Measurements from ENCODE around the gene RFC4. TPM values are rescaled to one million over a fixed set of nuclear protein-coding genes. Genes with fewer than 3 reads are reported as not detected.

The RFC4 gene
- total and polyA plus RNA-seq, 9 of the 15 experiments (the other 6 are each of a cell fraction or from before 2014, with no cell fraction given), result 105 to 227 (median 180) TPM

DNA sequence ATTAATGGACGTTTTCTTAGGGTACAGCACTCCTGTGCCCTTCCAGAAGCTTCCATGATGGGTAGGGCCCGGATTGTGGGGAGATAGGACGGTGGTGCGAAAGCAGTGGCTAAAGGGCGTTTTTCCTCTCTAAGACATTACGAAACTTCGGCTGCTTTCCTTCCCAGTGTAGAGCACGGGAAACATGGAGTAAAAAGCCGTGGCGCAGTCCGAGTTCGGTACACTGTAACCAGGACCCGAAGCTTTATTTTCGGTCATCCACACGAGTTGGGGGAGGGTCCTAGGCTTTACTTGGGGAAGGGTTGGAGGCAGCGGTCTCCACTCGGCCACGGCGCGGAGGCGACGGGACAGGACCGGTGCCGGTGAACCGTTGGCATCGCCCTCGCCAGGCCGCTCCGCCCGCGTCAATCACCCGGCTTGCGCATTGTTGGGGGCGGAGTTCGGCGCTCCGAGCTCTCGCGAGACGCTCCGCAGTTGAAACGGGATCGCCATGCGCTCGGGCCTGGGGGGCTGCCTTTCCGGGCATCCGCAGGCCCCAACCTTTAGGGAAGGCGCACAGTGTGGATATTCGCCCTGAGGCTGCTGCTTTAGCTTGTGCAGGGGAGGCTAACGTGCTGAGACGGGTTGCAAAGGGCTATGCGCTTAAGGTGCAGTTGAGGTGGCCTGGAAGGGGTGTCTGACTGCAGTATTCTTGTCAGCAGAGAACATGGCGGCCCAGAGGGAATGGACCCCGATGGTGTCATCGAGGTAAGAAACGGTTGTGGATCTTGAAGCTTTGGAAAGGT, 22.4 kb downstream of the RFC4 start (continued):
- TF ChIP-seq GTF2E2 (tag; IDR thresholded peaks at IDR 0.05) (peak; percentile 59; the same call in 1 of the 2 replicates), POLR3A (IDR thresholded peaks at IDR 0.05; ENCODE audit: borderline replicate concordance, extremely low read depth, insufficient read depth, insufficient read length) (no peak), POU5F1 (IDR thresholded peaks at IDR 0.05; ENCODE audit: borderline replicate concordance, low read depth, low read length, partially characterized antibody) (no peak), CXXC5 (CRISPR knock-in tag; IDR thresholded peaks at IDR 0.05) (peak; percentile 85), POLR2B (IDR thresholded peaks at IDR 0.05; ENCODE audit: low read depth, partially characterized antibody) (no peak), SOX6 (IDR thresholded peaks at IDR 0.05) (no peak), SRF (CRISPR knock-in tag; IDR thresholded peaks at IDR 0.05) (peak; percentile 16 to 36; a peak in 3 of 4 replicates), ZNF347 (CRISPR knock-in tag; IDR thresholded peaks at IDR 0.05; ENCODE audit: low read depth) (no peak), ESRRA (IDR thresholded peaks at IDR 0.05; ENCODE audit: borderline replicate concordance, low read depth) (no peak), NEUROD1 (IDR thresholded peaks at IDR 0.05; ENCODE audit: borderline replicate concordance, low read depth, low read length, partially characterized antibody) (no peak), MCM3 (IDR thresholded peaks at IDR 0.05) (no peak), ZZZ3 (IDR thresholded peaks at IDR 0.05) (peak; percentile 86), CHD1 (IDR thresholded peaks at IDR 0.05; ENCODE audit: low read length) (peak; percentile 94), CBX3 (IDR thresholded peaks at IDR 0.05; ENCODE audit: borderline replicate concordance in 1 of 2, low read length in 2 of 2) (no peak; a peak in 1 of 3 replicates), ADNP (tag; IDR thresholded peaks at IDR 0.05) (no peak), HCFC1 (IDR thresholded peaks at IDR 0.05; ENCODE audit: low read depth, low read length) (0 out of 2 replicates have a peak, but pooled peaks have one; percentile 18), ZNF830 (CRISPR knock-in tag; IDR thresholded peaks at IDR 0.05) (no peak), SRSF7 (optimal IDR thresholded peaks at IDR 0.05; ENCODE audit: low read depth, low read length) (no peak)
- TF ChIP-seq, protein P1, sequence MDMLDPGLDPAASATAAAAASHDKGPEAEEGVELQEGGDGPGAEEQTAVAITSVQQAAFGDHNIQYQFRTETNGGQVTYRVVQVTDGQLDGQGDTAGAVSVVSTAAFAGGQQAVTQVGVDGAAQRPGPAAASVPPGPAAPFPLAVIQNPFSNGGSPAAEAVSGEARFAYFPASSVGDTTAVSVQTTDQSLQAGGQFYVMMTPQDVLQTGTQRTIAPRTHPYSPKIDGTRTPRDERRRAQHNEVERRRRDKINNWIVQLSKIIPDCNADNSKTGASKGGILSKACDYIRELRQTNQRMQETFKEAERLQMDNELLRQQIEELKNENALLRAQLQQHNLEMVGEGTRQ (CRISPR knock-in tag; IDR thresholded peaks at IDR 0.05), result no peak
- TF ChIP-seq, protein P2, sequence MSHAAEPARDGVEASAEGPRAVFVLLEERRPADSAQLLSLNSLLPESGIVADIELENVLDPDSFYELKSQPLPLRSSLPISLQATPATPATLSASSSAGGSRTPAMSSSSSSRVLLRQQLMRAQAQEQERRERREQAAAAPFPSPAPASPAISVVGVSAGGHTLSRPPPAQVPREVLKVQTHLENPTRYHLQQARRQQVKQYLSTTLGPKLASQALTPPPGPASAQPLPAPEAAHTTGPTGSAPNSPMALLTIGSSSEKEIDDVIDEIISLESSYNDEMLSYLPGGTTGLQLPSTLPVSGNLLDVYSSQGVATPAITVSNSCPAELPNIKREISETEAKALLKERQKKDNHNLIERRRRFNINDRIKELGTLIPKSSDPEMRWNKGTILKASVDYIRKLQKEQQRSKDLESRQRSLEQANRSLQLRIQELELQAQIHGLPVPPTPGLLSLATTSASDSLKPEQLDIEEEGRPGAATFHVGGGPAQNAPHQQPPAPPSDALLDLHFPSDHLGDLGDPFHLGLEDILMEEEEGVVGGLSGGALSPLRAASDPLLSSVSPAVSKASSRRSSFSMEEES (CRISPR knock-in tag; IDR thresholded peaks at IDR 0.05), result no peak; the same call in 1 of the 2 replicates
- TF ChIP-seq, protein P3, sequence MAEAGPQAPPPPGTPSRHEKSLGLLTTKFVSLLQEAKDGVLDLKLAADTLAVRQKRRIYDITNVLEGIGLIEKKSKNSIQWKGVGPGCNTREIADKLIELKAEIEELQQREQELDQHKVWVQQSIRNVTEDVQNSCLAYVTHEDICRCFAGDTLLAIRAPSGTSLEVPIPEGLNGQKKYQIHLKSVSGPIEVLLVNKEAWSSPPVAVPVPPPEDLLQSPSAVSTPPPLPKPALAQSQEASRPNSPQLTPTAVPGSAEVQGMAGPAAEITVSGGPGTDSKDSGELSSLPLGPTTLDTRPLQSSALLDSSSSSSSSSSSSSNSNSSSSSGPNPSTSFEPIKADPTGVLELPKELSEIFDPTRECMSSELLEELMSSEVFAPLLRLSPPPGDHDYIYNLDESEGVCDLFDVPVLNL (CRISPR knock-in tag; IDR thresholded peaks at IDR 0.05; ENCODE audit: low read depth), result no peak; the same call in 1 of the 2 replicates
- TF ChIP-seq, protein P4, sequence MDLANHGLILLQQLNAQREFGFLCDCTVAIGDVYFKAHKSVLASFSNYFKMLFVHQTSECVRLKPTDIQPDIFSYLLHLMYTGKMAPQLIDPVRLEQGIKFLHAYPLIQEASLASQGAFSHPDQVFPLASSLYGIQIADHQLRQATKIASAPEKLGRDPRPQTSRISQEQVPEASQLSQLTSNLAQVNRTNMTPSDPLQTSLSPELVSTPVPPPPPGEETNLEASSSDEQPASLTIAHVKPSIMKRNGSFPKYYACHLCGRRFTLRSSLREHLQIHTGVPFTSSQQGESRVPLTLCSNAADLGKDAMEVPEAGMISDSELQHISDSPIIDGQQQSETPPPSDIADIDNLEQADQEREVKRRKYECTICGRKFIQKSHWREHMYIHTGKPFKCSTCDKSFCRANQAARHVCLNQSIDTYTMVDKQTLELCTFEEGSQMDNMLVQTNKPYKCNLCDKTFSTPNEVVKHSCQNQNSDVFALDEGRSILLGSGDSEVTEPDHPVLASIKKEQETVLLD (IDR thresholded peaks at IDR 0.05), result no peak

Measured in K562 (cell line).